Measurements from ENCODE around the gene PTGES3L.
"Not testable (repeated sequence)": the region's sequence is repeated elsewhere in the genome, so short reads cannot be mapped to it uniquely, and the experiment has no call there.

The PTGES3L gene

DNA sequence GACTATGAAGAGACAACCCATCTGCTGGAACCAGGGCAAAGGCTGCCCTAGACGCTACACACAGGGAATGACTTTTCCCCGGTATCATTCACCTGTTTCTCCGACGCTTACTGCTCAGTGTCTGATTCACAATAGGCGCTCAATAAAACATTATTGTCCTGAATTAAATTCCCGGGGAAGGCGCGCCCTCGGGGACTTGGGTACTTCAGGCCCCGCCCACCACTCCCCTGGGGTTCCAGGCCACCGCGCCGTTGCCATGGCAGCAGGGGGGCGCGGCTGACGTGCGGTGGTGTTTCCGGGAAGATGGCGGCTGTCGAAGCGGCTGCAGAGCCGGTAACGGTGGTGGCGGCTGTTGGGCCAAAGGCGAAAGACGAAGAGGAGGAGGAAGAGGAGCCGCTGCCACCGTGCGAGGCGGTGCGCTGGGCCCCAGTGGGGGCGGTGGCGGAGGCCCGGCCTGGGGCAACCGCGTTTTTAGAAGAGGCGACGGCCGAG lies 440 bp upstream of the PTGES3L start, which contains the start of gene RUNDC1:
TSS of gene RUNDC1 (plus strand) at position 292 of the 492 bp plus-strand sequence. CDS start at position 304, 12 bp downstream.
- peak; percentile 97 for DNase-seq (ENCODE audit: low spot score)
- TF ChIP-seq, protein P1, sequence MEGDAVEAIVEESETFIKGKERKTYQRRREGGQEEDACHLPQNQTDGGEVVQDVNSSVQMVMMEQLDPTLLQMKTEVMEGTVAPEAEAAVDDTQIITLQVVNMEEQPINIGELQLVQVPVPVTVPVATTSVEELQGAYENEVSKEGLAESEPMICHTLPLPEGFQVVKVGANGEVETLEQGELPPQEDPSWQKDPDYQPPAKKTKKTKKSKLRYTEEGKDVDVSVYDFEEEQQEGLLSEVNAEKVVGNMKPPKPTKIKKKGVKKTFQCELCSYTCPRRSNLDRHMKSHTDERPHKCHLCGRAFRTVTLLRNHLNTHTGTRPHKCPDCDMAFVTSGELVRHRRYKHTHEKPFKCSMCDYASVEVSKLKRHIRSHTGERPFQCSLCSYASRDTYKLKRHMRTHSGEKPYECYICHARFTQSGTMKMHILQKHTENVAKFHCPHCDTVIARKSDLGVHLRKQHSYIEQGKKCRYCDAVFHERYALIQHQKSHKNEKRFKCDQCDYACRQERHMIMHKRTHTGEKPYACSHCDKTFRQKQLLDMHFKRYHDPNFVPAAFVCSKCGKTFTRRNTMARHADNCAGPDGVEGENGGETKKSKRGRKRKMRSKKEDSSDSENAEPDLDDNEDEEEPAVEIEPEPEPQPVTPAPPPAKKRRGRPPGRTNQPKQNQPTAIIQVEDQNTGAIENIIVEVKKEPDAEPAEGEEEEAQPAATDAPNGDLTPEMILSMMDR (IDR thresholded peaks at IDR 0.05; ENCODE audit: borderline replicate concordance, control extremely low read depth, extremely low read depth, insufficient read depth, missing control alignments): no peak
- in situ Hi-C loops (cut with MboI; ENCODE audit: low sequenced_read_pairs, unreplicated experiment): no loop called here

DNA sequence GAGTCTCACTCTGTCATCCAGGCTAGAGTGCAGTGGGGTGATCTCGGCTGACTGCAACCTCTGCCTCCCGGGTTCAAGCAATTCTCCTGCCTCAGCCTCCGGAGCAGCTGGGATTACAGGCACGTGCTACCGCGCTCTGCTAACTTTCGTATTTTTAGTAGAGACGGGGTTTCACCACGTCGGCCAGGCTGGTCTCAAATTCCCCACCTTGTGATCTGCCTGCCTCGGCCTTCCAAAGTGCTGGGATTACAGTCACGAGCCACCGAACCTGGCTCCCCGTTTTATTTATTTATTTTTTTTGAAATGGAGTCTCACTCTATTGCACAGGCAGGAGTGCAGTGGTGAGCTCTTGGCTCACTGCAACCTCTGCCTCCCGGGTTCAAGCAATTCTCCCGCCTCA lies 4.2 kb downstream of the PTGES3L start:
- DNase-seq (ENCODE audit: low spot score); in situ Hi-C loops (cut with MboI; ENCODE audit: low sequenced_read_pairs, unreplicated experiment): not testable (repeated sequence)

DNA sequence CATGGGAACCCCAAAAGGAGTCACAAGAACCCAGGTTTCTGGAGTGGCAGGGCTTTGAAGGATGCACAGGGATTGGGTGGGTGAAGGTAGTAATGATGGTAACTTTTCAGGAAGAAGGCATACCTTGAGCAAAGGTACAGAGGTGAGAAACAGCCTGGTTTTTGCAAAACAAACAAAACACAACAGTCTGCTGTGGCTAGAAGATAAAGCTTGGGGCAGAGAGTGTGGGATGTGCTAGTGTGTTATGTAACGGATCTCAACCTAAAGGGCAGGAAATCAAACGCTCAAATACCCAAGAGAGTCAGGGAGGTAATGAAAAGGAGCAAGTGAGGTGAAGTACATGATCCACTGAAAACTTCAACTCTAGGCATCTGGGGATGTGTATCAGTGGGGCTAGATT lies 4.6 kb downstream of the PTGES3L start:
- TF ChIP-seq, protein P1 (IDR thresholded peaks at IDR 0.05; ENCODE audit: borderline replicate concordance, control extremely low read depth, extremely low read depth, insufficient read depth, missing control alignments): no peak
- DNase-seq (ENCODE audit: low spot score): no peak
- in situ Hi-C loops (cut with MboI; ENCODE audit: low sequenced_read_pairs, unreplicated experiment): no loop called here

- in situ Hi-C loops (cut with MboI; ENCODE audit: low sequenced_read_pairs, unreplicated experiment); DNase-seq (ENCODE audit: low spot score): not testable (repeated sequence)
Observed at GRCh38 chr17:42973323-42973722, 6.6 kb downstream of the PTGES3L start.

- TF ChIP-seq, protein P1 (IDR thresholded peaks at IDR 0.05; ENCODE audit: borderline replicate concordance, control extremely low read depth, extremely low read depth, insufficient read depth, missing control alignments): no peak
- DNase-seq (ENCODE audit: low spot score): no peak
- in situ Hi-C loops (cut with MboI; ENCODE audit: low sequenced_read_pairs, unreplicated experiment): no loop called here
Observed at GRCh38 chr17:42971589-42971988, 8.3 kb downstream of the PTGES3L start.

- DNase-seq (ENCODE audit: low spot score): no peak
- in situ Hi-C loops (cut with MboI; ENCODE audit: low sequenced_read_pairs, unreplicated experiment): no loop called here
- TF ChIP-seq, protein P1 (IDR thresholded peaks at IDR 0.05; ENCODE audit: borderline replicate concordance, control extremely low read depth, extremely low read depth, insufficient read depth, missing control alignments): no peak
Observed at GRCh38 chr17:42969001-42969581, 10.8 kb downstream of the PTGES3L start.

- no peak for DNase-seq (ENCODE audit: low spot score)
- TF ChIP-seq, protein P1 (IDR thresholded peaks at IDR 0.05; ENCODE audit: borderline replicate concordance, control extremely low read depth, extremely low read depth, insufficient read depth, missing control alignments): no peak
- in situ Hi-C loops (cut with MboI; ENCODE audit: low sequenced_read_pairs, unreplicated experiment): no loop called here
Observed at GRCh38 chr17:42967925-42968324, 12.0 kb downstream of the PTGES3L start.
